K562 (cell line): ENCODE measurements around the gene EEF2K. TPM values are rescaled to one million over a fixed set of nuclear protein-coding genes. Genes with fewer than 3 reads are reported as not detected.

Source experiments
- ATAC-seq: fragments of 200-7000 bp; cut with Tn5 transposase; 3 replicates; pipeline ENCODE4 v1.9.1; 2020; ENCODE audit warnings: moderate library complexity
- BruUV-seq: library from RNA; stranded (reverse); fragments of 400-500 nt; replicated peaks from 2 replicates; lab custom pipeline; 2021; lab: Mats Ljungman, UMichigan
- CTCF ChIA-PET: fragments of 300-600 bp; formaldehyde crosslinking; extraction: SDS; loops from one replicate; lab custom pipeline; 2021; ENCODE audit warnings: low intra/inter-chr PET ratio; lab: Yijun Ruan, JAX
- POLR2A ChIA-PET: fragments of 300-600, 350-650 bp; sonication (Branson Sonifier 250); formaldehyde crosslinking; extraction: SDS; loops from one replicate; lab custom pipeline; 2021; ENCODE audit warnings: antibody characterized with exemption, inconsistent platforms; lab: Yijun Ruan, JAX
- DNase-seq, 4 experiments: peaks; one replicate each; pipeline versions ENCODE4 v3.0.0 to v3.0.0-alpha.2; 2011 to 2018; ENCODE audit warnings: low spot score in 3 of 4, mixed read lengths in 3 of 4; ENCODE audit errors: extremely low read depth in 1 of 4
- FAIRE-seq: peaks from 2 replicates; lab custom pipeline; 2011; peaks lifted over from hg19 to GRCh38; lab: Jason Lieb, UNC
- H2AFZ ChIP-seq: 2 replicates; pipeline ENCODE4 v1.6.0; 2011; ENCODE audit warnings: low read depth, low read length, control low read depth, inconsistent platforms
- H3K27ac ChIP-seq: fragments of 200-600 bp; 3 replicates; pipeline ENCODE4 v1.8.0; 2011; ENCODE audit warnings: low read depth, mild to moderate bottlenecking, control low read depth, inconsistent platforms, low read length, moderate library complexity, mixed read lengths; ENCODE audit errors: extremely low read depth
- H3K27me3 ChIP-seq, 2 experiments: fragments of 300-600 bp in 1 of 2; 2 replicates in 1 of 2; 3 replicates in 1 of 2; pipeline versions ENCODE4 v1.6.0 to v1.8.0; 2011; ENCODE audit warnings: inconsistent platforms in 2 of 2, low read length in 2 of 2, mild to moderate bottlenecking in 1 of 2, mixed read lengths in 1 of 2, moderate library complexity in 1 of 2; ENCODE audit not compliant: control insufficient read depth in 2 of 2, insufficient read depth in 2 of 2
- H3K36me3 ChIP-seq: fragments of 300-600 bp; 3 replicates; pipeline ENCODE4 v1.8.0; 2011; ENCODE audit warnings: mild to moderate bottlenecking, low read length, inconsistent platforms; ENCODE audit not compliant: control insufficient read depth, insufficient read depth
- H3K4me1 ChIP-seq, 2 experiments: fragments of 200-600 bp in 1 of 2; replicated peaks in 1 of 2; 2 replicates in 1 of 2; 3 replicates in 1 of 2; pipeline versions ENCODE4 v1.5.1 to v1.8.0; 2011; ENCODE audit warnings: inconsistent platforms in 2 of 2, low read length in 2 of 2, mild to moderate bottlenecking in 1 of 2, mixed read lengths in 1 of 2, moderate library complexity in 1 of 2; ENCODE audit not compliant: control insufficient read depth in 2 of 2, insufficient read depth in 2 of 2
- H3K4me2 ChIP-seq: 2 replicates; pipeline ENCODE4 v1.6.1; 2011; ENCODE audit warnings: low read length, control low read depth, inconsistent platforms, mixed read lengths; ENCODE audit not compliant: insufficient read depth
- H3K4me3 ChIP-seq: fragments of 200-600 bp; sonication (generic), shearing (Covaris generic); 2 replicates; pipeline ENCODE4 v1.5.1; 2016; ENCODE audit warnings: control low read depth, inconsistent platforms
- H3K79me2 ChIP-seq: fragments of 200-600 bp; 3 replicates; pipeline ENCODE4 v1.8.0; 2011; ENCODE audit warnings: low read length, inconsistent platforms; ENCODE audit not compliant: control insufficient read depth, insufficient read depth
- H3K9ac ChIP-seq, 2 experiments: 2 replicates each; pipeline versions ENCODE4 v1.6.0 to v1.6.1; 2011; ENCODE audit warnings: low read depth in 2 of 2, low read length in 2 of 2, control low read depth in 1 of 2, inconsistent platforms in 1 of 2, mild to moderate bottlenecking in 1 of 2, mixed read lengths in 1 of 2; ENCODE audit not compliant: insufficient read depth in 1 of 2
- H3K9me1 ChIP-seq: one replicate; pipeline ENCODE4 v1.6.0; 2011; ENCODE audit warnings: inconsistent platforms, mild to moderate bottlenecking, low read length, moderate library complexity; ENCODE audit not compliant: control insufficient read depth, insufficient read depth
- H3K9me3 ChIP-seq: replicated peaks from 2 replicates; pipeline ENCODE4 v1.5.1; 2011; ENCODE audit warnings: low read depth, low read length, inconsistent platforms; ENCODE audit not compliant: control insufficient read depth, insufficient read depth
- H4K20me1 ChIP-seq: replicated peaks from 2 replicates; pipeline ENCODE4 v1.6.1; 2011; ENCODE audit warnings: low read length, inconsistent platforms, mixed read lengths; ENCODE audit not compliant: control insufficient read depth, insufficient read depth
- BACH1 ChIP-seq: fragments of 200-800 bp; sonication (Bioruptor generic); IDR thresholded peaks from 2 replicates; pipeline ENCODE4 v1.6.1; 2016; ENCODE audit warnings: missing genetic modification characterization, missing compliant biosample characterization
- ETS1 ChIP-seq: conservative IDR thresholded peaks from 2 replicates; pipeline ENCODE4 v1.6.1; 2011; ENCODE audit warnings: low read depth, mild to moderate bottlenecking, low read length; ENCODE audit not compliant: control insufficient read depth
- MEF2D ChIP-seq: conservative IDR thresholded peaks from 2 replicates; pipeline ENCODE4 v1.6.1; 2016; ENCODE audit warnings: low read depth, missing genetic modification characterization, missing compliant biosample characterization
- NFRKB ChIP-seq: fragments of 450-650 bp; IDR thresholded peaks from 2 replicates; pipeline ENCODE4 v1.6.1; 2016; ENCODE audit warnings: low read depth
- NR2F6 ChIP-seq: fragments of 450-650 bp; formaldehyde crosslinking; IDR thresholded peaks from 2 replicates; pipeline ENCODE4 v1.4.0; 2020; ENCODE audit warnings: mild to moderate bottlenecking
- POLR3G ChIP-seq: IDR thresholded peaks from 2 replicates; pipeline ENCODE4 v1.6.1; 2011; ENCODE audit not compliant: insufficient read length, insufficient replicate concordance; ENCODE audit errors: extremely low read depth
- SIN3A ChIP-seq, 2 experiments: fragments of 150-350 bp in 1 of 2; IDR thresholded peaks; 2 replicates each; pipeline ENCODE4 v1.6.1; 2011 to 2016; ENCODE audit warnings: borderline replicate concordance in 2 of 2, low read depth in 2 of 2, low read length in 2 of 2, mild to moderate bottlenecking in 2 of 2, moderate library complexity in 2 of 2; ENCODE audit not compliant: control insufficient read depth in 1 of 2
- SLC30A9 ChIP-seq: fragments of 250-450 bp; sonication (Bioruptor Pico); IDR thresholded peaks from 2 replicates; pipeline ENCODE4 v1.8.0; 2022; ENCODE audit warnings: mild to moderate bottlenecking, moderate library complexity
- SRSF9 ChIP-seq: fragments of 200-400 bp; formaldehyde crosslinking; IDR thresholded peaks from 2 replicates; pipeline ENCODE4 v1.6.1; 2017; ENCODE audit warnings: low read depth, low read length, borderline replicate concordance
- ZFP36 ChIP-seq: fragments of 150-350 bp; IDR thresholded peaks from 2 replicates; pipeline ENCODE4 v1.6.1; 2018; ENCODE audit warnings: low read length, low read depth; ENCODE audit not compliant: partially characterized antibody
- ZMIZ1 ChIP-seq, 2 experiments: fragments of 150-350 bp in 1 of 2; IDR thresholded peaks; 2 replicates each; pipeline ENCODE4 v1.6.1; 2012 to 2016; ENCODE audit warnings: low read depth in 2 of 2, low read length in 2 of 2, mild to moderate bottlenecking in 1 of 2, moderate library complexity in 1 of 2
- ZNF384 ChIP-seq: IDR thresholded peaks from 2 replicates; pipeline ENCODE4 v1.6.1; 2012; ENCODE audit warnings: low read depth, low read length, improper control_type of control experiment
- ZNF583 ChIP-seq: fragments of 250-450 bp; sonication (Bioruptor Pico); IDR thresholded peaks from 2 replicates; pipeline ENCODE4 v1.4.0; 2020
- ZNF592 ChIP-seq: fragments of 450-650 bp; IDR thresholded peaks from 2 replicates; pipeline ENCODE4 v1.6.1; 2017; ENCODE audit warnings: antibody characterized with exemption, mild to moderate bottlenecking
- in situ Hi-C: fragments of 300-500 bp; cut with MboI; formaldehyde crosslinking; loops from 4 replicates; pipeline ENCODE4 v1.15.0; 2018; ENCODE audit warnings: inconsistent platforms, mixed read lengths
- intact Hi-C: fragments of 100-400 bp; cut with micrococcal nuclease; formaldehyde crosslinking; loops from 2 replicates; pipeline ENCODE4 v1.14.2; 2022
- polyA plus RNA-seq, 8 experiments: library from polyadenylated mRNA; depleted of rRNA in 4 of 8; stranded (reverse) in 5 of 8; unstranded in 3 of 8; fragments of >200 nt; fragmentation: Nextera tagmentation in 2 of 8; fragmentation: Illumina TruSeq in 1 of 8; extraction: Ambion mirVana in 2 of 8; extraction: Trizol in 1 of 8; gene quantifications; 2 replicates each; pipeline versions ENCODE4 v1.2.1 to v1.2.3, GENCODE V29; 2011 to 2014; ENCODE audit warnings: inconsistent platforms in 1 of 8, missing spikeins in 1 of 8
- total RNA-seq, 7 experiments: library from RNA; depleted of rRNA in 6 of 7; stranded (reverse); fragments of >200 nt in 6 of 7; fragmentation: Illumina TruSeq in 2 of 7; extraction: Trizol in 2 of 7; gene quantifications; 2 replicates each; pipeline versions ENCODE4 v1.2.1 to v1.2.3, GENCODE V29; 2011 to 2021; ENCODE audit warnings: low replicate concordance in 1 of 7

Gene EEF2K
- total and polyA plus RNA-seq, 9 of the 15 experiments (the other 6 are each of a cell fraction or from before 2014, with no cell fraction given): 3.0 to 35.2 (median 12.2) TPM

- intact Hi-C loops: no loop called here
- peak overlapping the region in 1 of 2 experiments; percentile 20; a peak in 1 of 4 replicates for H3K9ac ChIP-seq
- TF ChIP-seq POLR3G (no peak), SRSF9 (no peak), NFRKB (no peak; the same call in 1 of the 2 replicates), NR2F6 (no peak), BACH1 (tag) (no peak), MEF2D (tag) (0 out of 2 replicates have a peak, but pooled peaks have one; percentile 5), ZFP36 (no peak), SLC30A9 (CRISPR knock-in tag) (no peak), ETS1 (no peak), ZNF384 (peak; percentile 66), ZNF583 (no peak), ZNF592 (no peak), SIN3A (IDR thresholded peaks at IDR 0.05; ENCODE audit: borderline replicate concordance in 2 of 2, control insufficient read depth in 1 of 2, low read depth in 2 of 2, low read length in 2 of 2) (no peak), ZMIZ1 (IDR thresholded peaks at IDR 0.05; ENCODE audit: low read depth in 2 of 2, low read length in 2 of 2) (no peak)
Measured at GRCh38 chr16:22292320-22292719, 86.2 kb downstream of the EEF2K start.

More at GRCh38 chr16:22292320-22292719, 86.2 kb downstream of the EEF2K start:
- Histone ChIP-seq H3K27ac (no peak overlapping the region; the same call in 2 of the 3 replicates), H3K4me3 (no peak overlapping the region), H3K27me3 (no peaks in the 10 kb centered on the region), H3K79me2 (peaks cover 1% of the 10 kb centered on the region), H3K36me3 (no peaks in the 10 kb centered on the region), H3K9me3 (no peaks in the 10 kb centered on the region), H4K20me1 (no peaks in the 10 kb centered on the region), H2AFZ (no peak overlapping the region), H3K4me2 (peak overlapping the region; percentile 54; the same call in 1 of the 2 replicates), H3K4me1 (peaks cover under 1 to 18% of the 10 kb centered on the region in 2 experiments; a peak in 3 of 5 replicates), H3K9me1 (no peaks in the 10 kb centered on the region)
- in situ Hi-C loops: no loop called here
- ATAC-seq (no peak), FAIRE-seq (peak; percentile 40), DNase-seq (peak in 1 of 4 experiments; percentile 2)
- BruUV-seq: no TSS peak
- CTCF ChIA-PET: no interaction called here
- POLR2A ChIA-PET: interaction anchor here (0.5 kb wide), 1 partner anchor 27 kb away, joined by 4 read pairs; no protein-coding TSS in a partner anchor
